ENCODE data around the gene SLC26A2.
A peak's percentile ranks its signal among the peaks of the same experiment; 100 is the strongest.
"Not testable (repeated sequence)": the region's sequence is repeated elsewhere in the genome, so short reads cannot be mapped to it uniquely, and the experiment has no call there.

SLC26A2 gene

DNA sequence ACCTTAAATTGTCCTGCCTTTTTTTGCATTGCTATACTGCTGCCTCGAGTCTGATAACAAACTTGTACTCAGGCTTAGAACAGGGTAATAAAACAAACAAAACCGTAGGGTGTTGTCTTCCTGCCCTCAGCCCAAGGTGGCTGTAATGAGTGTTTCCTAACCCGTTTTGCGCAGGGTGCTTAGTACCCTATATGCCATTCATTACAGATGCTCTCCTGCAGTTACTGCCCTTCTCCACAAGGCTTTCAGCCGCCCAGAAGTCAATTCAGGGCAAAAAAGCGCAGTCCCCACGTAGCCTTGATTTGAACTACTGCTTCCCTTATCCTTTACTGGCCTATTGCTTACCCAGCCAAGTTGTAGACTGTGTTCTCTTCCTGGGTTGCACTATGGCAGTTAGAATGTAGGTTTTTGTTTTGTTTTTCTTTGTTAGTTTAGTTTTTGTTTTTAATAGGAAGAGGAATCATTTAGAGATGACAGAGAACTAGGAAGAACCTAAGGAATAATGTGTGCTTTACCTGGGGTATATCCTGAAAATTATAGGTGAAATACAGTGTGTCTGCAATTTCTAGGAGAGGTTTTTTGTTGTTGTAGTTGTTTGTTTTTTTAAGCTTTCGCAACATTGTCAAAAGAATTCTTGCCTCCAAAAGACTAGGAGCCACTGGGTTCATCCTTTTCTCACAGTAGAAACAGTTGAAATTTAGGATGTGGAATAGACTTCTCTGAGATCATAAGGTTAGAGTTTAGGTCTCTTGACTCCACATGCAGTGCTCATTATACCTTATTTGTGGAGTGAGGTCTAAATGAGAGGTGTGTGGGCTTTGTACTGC lies 41.3 kb downstream of the SLC26A2 start:
- DNase-seq (ENCODE audit: low read depth), result peak; percentile 38

DNA sequence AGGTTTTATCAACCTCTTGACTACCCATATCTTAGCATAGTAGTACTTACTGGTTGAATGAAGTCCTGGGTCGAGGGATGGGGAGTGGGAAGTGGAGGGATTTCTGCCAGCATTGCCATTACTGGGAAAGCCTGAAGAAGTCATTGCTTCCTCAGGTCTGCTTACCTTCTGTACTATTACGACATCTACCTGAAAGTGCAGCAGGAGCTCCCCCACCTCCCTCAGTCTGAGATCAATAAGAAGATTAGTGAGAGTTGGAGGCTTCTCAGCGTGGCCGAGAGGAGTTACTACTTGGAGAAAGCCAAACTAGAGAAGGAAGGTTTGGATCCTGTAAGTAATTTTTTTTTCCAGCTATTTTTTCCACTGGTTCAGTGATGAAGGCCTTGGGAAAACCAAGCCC lies 45.8 kb downstream of the SLC26A2 start:
- no peak for DNase-seq (ENCODE audit: low read depth)

DNA sequence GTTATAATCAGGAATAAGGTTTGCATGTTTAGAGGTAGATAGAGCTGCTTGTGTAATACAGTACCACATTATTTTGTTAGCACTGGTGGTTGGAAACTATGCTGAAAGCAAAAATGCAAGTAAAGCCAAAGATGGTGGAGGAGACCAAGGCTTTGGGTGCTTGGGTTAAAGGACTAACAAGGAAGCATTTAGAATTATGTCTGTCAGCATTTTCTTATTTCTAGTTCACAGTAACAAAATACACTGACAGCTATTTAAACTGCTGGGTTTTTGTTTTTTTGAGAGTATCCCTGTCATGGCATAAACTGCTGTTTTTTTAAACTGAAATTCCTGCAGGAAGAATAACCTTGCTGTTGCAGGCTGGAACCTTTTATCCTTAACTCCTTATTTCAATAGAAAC lies 46.5 kb downstream of the SLC26A2 start:
- DNase-seq (ENCODE audit: low read depth), result no peak

DNA sequence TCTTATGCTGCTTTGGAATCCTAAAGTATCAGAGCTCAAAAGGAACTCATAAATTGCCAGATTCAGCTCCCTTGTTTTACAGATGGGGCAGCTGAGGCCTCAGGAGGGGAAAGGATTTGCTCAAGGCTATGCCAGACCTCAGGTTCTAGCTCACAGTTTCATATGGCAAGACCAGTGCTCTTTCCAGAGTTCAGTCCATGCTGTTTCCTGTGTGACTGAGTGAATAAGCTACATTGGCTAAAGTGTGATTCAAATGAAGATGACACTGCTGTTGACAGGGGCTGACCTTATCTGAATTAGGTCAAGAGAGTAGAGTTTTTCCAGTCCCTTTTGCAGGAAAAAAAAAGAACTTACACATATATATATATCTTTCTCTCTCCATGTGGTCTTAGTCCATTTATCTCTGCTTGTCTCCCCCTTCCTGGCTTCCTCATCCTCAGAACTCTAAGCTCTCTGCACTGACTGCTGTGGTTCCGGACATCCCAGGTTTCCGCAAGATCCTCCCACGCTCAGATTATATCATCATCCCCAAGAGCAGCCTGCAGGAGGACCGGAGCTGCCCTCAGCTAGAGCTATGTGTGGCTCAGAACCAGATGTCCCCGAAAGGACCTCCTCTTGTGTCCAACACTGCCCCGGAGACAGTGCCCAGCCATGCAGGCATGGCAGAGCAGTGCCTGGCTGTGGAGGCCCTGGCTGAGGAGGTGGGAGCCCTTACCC lies 49.3 kb downstream of the SLC26A2 start:
- no peak for DNase-seq (ENCODE audit: low read depth)

DNA sequence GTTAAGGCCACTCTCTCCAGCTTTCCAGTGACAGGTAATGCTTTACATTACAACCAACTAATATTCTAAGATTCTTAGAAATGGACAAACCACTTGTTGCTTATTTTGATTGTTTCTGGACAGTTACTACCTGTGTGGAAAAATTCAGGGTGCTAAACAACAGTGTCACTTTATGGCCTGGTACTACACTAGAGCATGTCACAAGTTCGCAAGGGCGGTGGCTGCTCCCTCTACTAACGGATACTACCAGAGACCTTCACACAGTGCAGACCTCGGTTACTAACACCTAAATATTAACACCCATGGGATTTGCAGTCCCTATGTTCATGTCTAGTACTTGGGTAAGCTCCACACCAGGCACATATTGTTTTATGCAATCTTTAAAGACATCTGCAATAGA lies 53.4 kb downstream of the SLC26A2 start:
- no peak for DNase-seq (ENCODE audit: low read depth)

DNA sequence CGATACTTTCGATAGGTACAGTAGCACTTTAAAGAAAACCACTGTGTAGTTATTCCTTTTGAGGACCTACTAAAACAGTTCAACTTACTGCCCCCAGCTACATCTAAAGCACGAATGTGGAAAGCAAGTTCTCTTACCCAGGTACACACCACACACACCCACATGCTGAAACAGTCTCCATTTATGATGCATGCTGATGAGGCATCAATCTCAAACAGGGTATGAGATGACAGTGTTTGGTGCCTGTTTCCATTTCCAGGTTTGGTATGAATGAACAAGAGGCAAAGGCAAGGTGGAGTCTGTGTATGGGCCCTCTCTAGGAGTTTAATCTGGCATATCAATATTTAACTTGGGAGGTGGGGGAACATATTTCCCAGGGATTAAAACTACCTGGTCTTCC lies 53.9 kb downstream of the SLC26A2 start:
- no peak for DNase-seq (ENCODE audit: low read depth)

DNA sequence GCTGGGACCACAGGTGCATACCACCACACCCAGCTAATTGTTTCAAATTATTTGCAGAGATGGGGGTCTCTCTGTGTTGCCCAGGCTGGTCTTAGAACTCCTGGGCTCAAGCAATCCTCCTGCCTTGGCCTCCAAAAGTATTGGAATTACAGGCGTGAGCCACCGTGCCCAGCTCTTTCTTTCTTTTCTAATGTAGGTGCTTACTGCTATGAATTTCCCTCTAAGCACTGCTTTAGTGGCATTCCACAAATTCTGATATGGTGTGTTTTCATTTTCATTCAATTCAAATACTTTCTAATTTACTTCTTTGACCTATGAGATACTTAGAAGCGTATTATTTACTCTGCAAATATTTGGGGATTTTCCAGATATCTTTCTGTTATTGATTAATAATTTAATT lies 54.9 kb downstream of the SLC26A2 start:
- no peak for DNase-seq (ENCODE audit: low read depth)

DNA sequence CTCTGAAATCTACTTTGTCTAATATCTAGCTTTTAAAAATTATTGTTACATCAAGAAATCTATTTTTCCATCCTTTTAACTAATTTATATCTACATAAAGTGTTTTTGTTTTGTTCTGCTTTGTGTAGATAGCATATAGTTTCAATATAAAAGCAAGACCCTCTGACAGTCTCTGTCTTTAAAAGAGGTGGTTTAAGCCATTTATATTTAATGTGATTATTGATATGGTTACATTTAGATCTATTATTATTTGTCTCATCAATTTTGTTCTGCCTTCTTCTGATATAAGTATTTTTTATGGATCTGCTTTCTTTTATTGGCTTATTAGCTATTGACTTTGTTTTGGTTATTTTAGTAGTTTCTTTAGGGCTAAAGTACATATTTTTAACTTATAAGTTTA lies 56.0 kb downstream of the SLC26A2 start:
- DNase-seq (ENCODE audit: low read depth), result no peak

DNA sequence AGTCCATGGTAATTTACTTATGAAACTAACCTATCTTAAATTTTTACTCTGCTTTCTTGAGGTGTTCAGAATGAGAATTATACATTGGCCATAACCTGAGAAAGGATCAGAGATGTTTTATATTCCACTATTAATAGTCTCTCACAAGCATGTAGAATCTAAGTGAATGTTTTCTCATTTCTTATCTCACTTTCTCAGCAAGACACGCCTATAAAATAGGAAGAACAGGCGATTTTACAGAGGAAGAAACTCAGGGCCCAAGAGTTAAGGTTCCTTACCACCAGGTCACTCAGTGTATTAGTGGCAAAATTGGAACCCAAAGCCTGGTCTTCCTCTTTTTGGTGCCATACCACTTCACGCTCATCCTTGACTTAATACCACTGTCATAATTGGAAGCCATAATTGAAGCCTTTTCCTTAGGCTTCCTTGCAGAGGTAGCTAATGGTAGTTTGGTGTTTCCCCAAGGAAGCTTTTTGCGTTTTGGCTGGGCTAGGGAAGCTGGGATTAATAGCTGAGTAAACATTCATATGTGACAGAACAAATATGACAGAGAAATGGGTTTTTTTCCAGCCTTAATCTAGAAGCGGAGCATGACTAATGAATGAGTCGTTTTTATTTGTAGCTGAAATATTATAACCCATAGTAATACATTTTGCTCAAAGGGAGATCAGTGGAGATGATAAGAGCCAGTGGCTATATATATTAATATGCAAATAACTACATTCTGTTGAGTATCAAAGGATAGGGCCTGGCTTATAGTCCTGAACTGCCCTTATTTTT lies 56.9 kb downstream of the SLC26A2 start:
- no peak for DNase-seq (ENCODE audit: low read depth)

DNA sequence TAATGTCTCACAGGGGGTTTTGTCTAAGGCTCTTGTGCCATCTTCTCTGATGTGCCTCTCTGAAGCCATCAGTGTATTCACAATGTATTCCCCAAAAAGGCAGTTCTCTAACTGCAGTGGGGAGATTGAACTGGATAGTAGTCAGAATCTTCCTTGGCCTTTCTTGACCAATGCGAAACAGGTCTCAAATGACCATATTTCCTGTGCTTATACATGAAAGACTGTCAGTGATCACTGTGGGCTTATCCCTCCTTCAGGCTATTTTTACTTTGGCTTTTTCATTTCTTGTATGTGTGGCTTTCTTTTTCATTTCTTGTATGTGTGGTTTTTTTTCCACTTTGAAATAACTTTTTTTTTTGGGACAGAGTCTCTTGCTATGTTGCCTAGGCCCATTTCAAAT lies 59.7 kb downstream of the SLC26A2 start:
- DNase-seq (ENCODE audit: low read depth), result no peak

DNA sequence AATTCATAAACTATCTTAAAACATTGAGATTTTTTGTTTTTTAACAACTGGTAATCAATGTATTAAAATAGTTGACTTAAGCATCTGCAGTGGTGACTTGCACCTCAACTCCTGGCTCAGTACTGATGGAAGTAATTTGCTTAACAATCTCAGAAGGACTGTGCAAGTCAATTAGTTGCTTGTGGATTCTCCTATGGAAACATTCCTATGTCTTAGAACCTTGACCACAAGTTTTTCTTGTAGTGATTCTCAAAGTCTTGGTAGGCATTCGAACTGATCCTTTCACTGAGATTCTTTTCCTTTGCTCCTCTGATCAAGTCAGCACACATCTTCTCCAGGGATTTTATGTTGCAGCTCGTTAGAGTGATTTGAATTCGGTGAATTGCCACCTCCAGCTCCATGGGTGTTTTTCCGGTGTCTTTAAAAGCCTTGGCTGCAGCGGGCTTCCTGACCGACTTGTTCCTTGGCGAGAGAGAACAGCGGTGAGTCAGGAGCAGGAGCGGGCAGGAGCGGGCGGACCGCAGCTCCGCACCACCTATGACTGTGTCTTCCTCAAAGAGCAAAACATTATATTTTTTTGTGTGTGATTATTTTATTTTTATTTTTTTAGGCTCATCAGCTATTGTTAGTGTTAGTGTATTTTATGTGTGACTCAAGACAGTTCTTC lies 61.1 kb downstream of the SLC26A2 start:
- no peak for DNase-seq (ENCODE audit: low read depth)

DNA sequence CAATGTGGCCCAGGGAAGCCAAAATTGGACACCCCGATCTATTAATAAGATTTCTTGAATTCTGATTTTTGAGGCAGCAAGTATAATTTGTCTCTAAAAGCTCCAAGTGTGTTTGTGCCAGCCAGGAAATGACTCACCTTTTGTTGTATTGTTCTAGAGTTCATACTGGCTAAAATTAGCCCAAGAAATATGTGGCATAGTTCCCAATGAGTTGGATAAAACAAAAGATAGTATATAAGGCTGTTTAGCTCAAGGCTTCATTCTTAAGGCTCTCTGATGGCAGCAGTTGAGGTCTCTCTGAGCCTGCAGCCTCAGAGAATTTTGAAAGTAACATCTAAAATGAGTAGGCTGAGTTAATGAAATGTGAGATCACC lies 61.6 kb downstream of the SLC26A2 start:
- DNase-seq (ENCODE audit: low read depth), result no peak

DNA sequence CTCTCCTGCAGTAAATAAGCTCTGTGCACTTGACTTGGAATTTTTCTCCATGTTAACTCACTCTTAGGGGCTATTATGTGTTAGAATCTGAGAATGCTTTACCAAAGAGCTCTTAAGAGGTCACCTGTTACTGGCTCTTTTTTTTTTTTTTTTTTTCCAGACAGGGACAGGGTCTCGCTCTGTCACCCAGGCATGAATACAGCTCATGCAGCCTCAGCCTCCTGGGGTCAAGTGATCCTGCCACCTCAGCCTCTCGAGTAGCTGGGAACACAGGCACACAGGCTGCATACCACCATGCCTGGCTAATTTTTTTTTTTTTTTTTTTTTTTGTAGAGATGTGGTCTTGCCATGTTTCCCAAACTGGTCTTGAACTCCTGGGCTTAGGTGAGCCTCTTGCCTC lies 62.1 kb downstream of the SLC26A2 start:
- DNase-seq (ENCODE audit: low read depth), result no peak

DNA sequence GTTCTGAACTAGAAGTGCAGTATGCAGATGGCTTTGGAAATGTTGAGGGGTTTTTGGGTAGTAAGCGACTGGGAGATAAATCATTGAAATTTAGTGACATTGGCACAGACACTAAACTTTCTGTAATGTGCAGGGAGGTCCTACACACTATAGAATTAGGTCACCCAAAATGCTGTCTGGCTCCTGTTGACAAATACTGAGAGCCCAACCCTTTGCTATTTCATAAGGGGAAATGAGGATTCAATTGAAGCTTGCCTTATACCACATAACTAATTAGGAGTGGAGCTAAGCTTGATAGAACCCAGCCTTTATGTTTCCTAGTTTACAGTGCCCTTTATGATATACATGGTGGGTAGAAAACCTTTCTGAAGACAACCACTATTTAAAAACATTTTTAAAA lies 62.6 kb downstream of the SLC26A2 start:
- no peak for DNase-seq (ENCODE audit: low read depth)

DNA sequence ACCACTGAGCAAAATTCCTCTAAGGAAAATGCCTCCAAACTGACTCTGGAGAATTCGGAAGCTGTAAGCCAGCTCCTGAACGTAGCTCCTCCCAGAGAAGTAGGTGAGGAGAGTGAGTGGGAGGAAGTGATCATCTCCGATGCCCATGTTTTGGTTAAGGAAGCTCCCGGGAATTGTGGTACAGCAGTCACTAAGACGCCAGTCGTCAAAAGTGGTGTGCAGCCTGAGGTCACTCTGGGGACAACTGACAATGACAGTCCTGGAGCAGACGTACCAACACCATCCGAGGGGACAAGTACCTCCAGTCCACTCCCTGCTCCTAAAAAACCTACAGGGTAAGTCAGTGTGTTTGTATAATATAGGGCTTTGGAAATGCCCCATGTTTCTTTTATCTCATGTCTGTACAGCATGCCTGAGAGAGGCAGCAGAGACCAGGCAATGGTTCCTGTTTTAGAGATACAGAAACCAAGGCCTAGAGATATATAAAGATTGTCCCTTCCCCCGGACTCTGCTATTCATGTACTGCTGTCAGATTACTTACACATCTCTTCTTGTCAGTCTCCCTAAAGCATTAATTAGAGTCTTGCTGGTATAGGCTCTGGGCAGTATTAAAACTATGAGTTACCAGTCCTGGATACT lies 63.9 kb downstream of the SLC26A2 start:
- DNase-seq (ENCODE audit: low read depth), result no peak

DNA sequence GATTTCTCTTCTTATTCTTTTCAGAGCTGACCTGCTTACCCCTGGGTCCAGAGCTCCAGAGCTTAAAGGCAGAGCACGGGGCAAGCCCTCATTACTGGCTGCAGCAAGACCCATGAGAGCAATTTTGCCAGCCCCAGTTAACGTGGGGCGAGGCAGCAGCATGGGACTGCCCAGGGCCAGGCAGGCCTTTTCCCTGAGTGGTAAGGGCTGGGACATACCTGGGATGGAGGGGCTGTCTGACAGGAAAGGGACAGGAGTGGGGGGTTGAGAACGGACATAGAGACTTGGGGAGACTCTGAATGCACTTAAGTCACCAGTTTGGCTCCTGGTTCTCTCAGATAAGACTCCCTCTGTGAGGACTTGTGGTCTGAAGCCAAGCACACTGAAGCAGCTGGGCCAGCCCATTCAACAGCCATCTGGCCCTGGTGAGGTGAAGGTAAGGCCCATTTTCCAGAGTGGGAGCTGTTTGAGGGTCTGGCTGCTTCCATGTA lies 66.2 kb downstream of the SLC26A2 start:
- DNase-seq (ENCODE audit: low read depth), result no peak

DNA sequence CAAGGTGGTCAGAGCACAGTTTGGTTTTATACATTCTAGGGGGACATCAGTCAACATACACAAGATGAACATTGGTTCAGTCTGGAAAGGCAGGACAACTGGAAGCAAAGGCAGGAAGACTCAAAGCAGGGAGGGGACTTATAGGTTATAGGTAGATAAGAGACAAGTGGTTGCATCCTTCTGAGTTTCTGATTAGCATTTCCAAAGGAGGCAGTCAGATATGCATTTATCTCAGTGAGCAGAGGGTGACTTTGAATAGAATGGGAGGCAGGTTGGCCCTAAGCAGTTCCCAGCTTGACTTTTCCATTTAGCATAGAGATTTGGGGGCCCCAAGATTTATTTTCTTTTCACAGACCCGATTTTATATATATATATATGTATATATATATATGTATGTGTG lies 67.5 kb downstream of the SLC26A2 start:
- DNase-seq (ENCODE audit: low read depth), result not testable (repeated sequence)

DNA sequence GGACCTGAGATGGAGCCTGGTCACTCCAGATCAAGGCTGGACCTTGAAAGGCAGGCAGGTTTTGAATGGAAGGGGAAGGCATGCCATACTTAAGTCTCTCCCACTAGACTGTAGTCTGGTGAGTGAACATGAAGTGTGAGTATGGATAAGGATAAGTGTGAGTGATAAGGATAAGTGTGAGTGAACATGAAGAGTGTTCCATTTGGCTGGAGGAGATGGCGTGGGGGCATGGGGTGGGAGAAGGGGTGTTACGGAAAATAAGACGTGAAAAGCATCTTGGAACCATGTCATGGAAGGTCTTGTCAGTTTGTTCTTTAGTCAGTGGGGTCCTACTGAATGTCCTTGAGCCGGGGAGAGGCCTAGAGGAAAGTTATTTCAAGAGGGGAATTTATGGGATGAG lies 72.8 kb downstream of the SLC26A2 start:
- DNase-seq (ENCODE audit: low read depth), result no peak

DNA sequence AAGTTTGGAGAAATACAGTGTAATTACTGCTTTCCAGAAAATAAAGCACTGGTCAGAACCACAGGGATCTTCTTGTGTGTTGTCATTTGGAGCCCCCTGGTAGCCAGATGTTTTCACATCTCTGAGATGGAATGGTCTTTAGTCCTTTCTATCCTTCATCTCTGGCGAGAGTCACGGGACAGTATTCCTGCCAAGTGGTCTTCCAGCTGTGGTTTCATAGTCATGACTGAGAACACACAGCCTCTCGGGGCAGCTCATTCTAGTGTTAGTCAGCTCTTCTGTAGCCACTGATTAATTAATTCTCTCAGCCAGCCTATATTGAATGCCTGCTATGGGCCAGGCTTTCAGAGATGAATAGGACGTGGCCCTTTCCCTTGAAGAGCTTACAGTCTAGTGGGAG lies 74.1 kb downstream of the SLC26A2 start:
- DNase-seq (ENCODE audit: low read depth), result no peak

DNA sequence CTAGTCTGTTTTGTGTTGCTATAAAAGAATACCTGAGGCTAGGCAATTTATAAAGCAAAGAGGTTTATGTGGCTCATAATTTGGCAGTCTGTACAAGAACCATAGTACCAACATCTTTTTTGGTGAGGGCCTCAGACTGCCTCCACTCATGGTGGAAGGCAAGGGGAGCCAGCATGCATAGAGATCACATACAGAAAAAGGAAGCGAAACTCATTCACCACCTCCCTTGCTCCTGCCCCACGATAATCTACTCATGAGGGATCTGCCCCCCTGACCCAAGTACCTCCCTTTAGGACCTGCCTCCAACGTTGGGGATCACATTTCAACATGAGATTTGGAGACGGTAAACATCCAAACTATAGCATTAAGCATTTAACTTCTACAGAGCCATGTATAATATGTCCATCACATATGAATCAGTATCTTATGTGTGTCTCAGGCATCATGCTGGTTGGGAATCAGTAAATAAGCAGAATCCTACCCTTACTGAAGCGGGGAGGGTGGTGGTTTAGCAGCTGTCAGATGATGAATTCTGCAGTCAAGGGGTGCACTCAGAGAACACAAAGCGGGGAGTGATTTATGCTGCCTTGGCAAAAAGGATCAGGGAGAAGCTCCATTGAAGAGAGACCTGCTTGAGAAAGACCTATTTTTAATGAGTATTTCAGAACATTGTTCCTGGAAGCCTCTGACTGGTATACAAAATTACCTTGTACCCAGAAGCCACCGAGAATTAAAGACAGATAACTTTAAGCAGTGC lies 74.8 kb downstream of the SLC26A2 start:
- DNase-seq (ENCODE audit: low read depth), result no peak

DNA sequence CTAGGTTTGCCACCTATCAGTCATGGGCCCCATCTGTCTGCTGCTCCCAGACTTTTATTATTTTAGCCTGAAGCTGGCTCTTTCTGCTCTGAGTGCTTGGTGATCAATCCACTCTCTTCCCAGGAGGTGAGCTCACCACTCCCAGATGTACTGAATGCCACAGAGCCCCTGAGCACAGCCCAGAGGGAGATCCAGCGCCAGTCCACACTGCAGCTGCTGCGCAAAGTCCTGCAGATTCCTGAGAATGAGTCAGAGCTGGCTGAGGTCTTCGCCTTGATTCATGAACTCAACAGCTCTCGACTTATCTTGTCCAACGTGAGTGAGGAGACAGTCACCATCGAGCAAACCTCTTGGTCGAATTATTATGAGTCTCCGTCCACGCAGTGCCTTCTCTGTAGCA lies 76.0 kb downstream of the SLC26A2 start:
- no peak for DNase-seq (ENCODE audit: low read depth)
